Heart right ventricle (tissue), 16 donors: ENCODE measurements around the gene ANTXR1. TPM values are rescaled to one million over a fixed set of nuclear protein-coding genes. Genes with fewer than 3 reads are reported as not detected.

ENCODE experiments used
- ATAC-seq, 8 donors: fragments of 200-7000 bp; cut with Tn5 transposase; one replicate each; pipeline ENCODE4 v1.9.1; 2020; ENCODE audit warnings: mild to moderate bottlenecking in 8 of 8, moderate library complexity in 8 of 8, moderate number of reproducible peaks in 1 of 8
- DNase-seq, 2 donors: peaks; one replicate each; pipeline ENCODE4 v3.0.0-alpha.2; 2020
- H3K27ac ChIP-seq, 10 donors: fragments of 200-600 bp; sonication (generic) in 2 of 10; one replicate each; pipeline versions ENCODE4 v1.5.0 to v1.8.0; 2020 to 2022; ENCODE audit warnings: mild to moderate bottlenecking in 3 of 10
- H3K27me3 ChIP-seq, 7 donors: fragments of 200-600 bp; one replicate each; pipeline ENCODE4 v1.8.0; 2021 to 2022; ENCODE audit warnings: mild to moderate bottlenecking in 2 of 7
- H3K36me3 ChIP-seq, 9 donors: fragments of 200-600 bp; sonication (generic) in 1 of 9; one replicate each; pipeline versions ENCODE4 v1.5.0 to v1.8.0; 2020 to 2022; ENCODE audit warnings: mild to moderate bottlenecking in 2 of 9
- H3K4me1 ChIP-seq, 9 donors: fragments of 200-600 bp; sonication (generic) in 1 of 9; one replicate each; pipeline versions ENCODE4 v1.5.0 to v1.8.0; 2020 to 2022; ENCODE audit warnings: mild to moderate bottlenecking in 4 of 9
- H3K4me3 ChIP-seq, 10 donors: fragments of 200-600 bp; sonication (generic) in 2 of 10; one replicate each; pipeline versions ENCODE4 v1.5.0 to v1.8.0; 2020 to 2022; ENCODE audit warnings: mild to moderate bottlenecking in 7 of 10, moderate library complexity in 2 of 10
- H3K9me3 ChIP-seq, 11 donors: fragments of 200-600 bp in 10 of 11; sonication (generic) in 2 of 11; one replicate each; pipeline versions ENCODE4 v1.5.0 to v1.8.0; 2013 to 2022; ENCODE audit warnings: mild to moderate bottlenecking in 2 of 11, control low read depth in 1 of 11, moderate library complexity in 1 of 11
- WGBS, 2 donors: extraction: QIAGEN DNeasy Blood & Tissue Kit; methylation state at CpG; one replicate each; pipeline ENCODE4 v1.1.7; 2013; ENCODE audit warnings: inconsistent platforms in 1 of 2; 5-methylcytosine and 5-hydroxymethylcytosine counted together
- intact Hi-C, 10 donors: fragments of 100-400 bp; cut with DNase I; formaldehyde crosslinking; loops; one replicate each; pipeline versions ENCODE4 v1.11.1 to v1.14.2; 2022
- polyA plus RNA-seq, 2 donors: library from polyadenylated mRNA; stranded (reverse); fragments of 200-250 nt; gene quantifications; one replicate each; pipeline ENCODE4 v1.2.3, GENCODE V29; 2013
- total RNA-seq, 10 donors: library from RNA; stranded (reverse); fragmentation: NEBNext Ultra II Directional in 3 of 10; extraction: Animal tissue kit (Norgen Biotek cat#: 25700) in 3 of 10; gene quantifications; one replicate each; pipeline versions ENCODE4 v1.2.1 to v1.2.4, GENCODE V29; 2021 to 2023
- TF ChIP-seq, protein P1 (sequence below), 9 donors: fragments of 200-600 bp; sonication (generic) in 2 of 9; IDR thresholded peaks; one replicate each; pipeline versions ENCODE4 v1.5.0 to v1.8.0; 2021 to 2022; ENCODE audit warnings: antibody characterized with exemption in 9 of 9, mild to moderate bottlenecking in 5 of 9, moderate library complexity in 1 of 9
- donor health status: Arrhythmogenic right ventricular cardiomyopathy.
- donor health status: ischemic (EF 13 %, LVEDD 7.1; RV severe dilation, severe dysfunction).
- donor health status: healthy with polysubstance abuse.
- donor health status: DM: no; HTN: yes; CAD: no.
- donor health status: DM: no; HTN: no; CAD: no.
- donor health status: ischemic (EF 25% LVEDD 6.9; RV normal size, moderate dysfunction).
- donor health status: ischemic (EF 25% LVEDD 5.7; RV mildly dilated, moderate dysfunction).
- donor health status: healthy.
- donor health status: DM: yes; HTN: yes; CAD: no.
- donor health status: Ischemic cardiomyopathy.
- donor health status: ischemic (EF 35%, LVEDD 5.7; RV mildly dilated, moderate dysfunction).
- donor health status: nonischemic (EF 11% LVEDD 7.7; RV severe dilation, severe dysfunction).
- donor health status: DM: yes; HTN: yes; CAD: no.
- donor health status: PGD.
- donor health status: ischemic (EF 29% LVEDD 5.4; RV normal size, mild dysfunction).
- donor health status: nonischemic (EF 23%, LVEDD 6.1; RV moderate dilation, normal function).

ANTXR1 gene
- total and polyA plus RNA-seq, 12 donors, result 8.9 to 33.1 (median 24.1) TPM

DNA sequence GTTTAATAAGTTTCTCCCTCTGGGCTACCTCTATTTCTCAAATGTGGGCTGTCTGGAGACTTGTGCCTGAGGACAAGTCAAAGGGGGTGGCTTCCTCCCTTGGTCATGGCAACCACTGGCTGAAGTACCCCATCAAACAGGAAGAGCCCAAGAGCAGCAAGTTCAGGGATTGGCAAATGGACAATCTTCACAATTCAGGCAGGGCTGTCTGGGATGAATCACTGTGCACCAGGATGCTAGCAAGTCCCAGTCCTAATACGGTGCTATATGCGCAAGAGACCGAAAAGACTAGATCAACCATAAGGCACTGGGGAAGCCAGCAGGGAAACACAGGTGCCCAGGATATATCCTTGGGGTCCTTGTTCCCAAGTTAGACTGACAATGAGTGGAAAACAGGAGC is 75.5 kb downstream of the ANTXR1 start:
- Histone ChIP-seq H3K4me1 (peaks cover 0 to 56% (median 11%) of the 10 kb centered on the region in 9 donors), H3K36me3 (peaks cover 0 to 25% (median 0%) of the 10 kb centered on the region in 9 donors), H3K27me3 (no peaks in the 10 kb centered on the region), H3K9me3 (no peaks in the 10 kb centered on the region), H3K27ac (peak overlapping the region in 4 of 10 donors; percentile 17 to 84 (median 27)), H3K4me3 (no peak overlapping the region)
- WGBS, 2 donors, result 98 to 99% methylated on average over 3 of the region's 3 CpGs
- DNase-seq, result no peak
- intact Hi-C loops, result no loop called here
- ATAC-seq, result peak in 1 of 8 donors; percentile 45
- TF ChIP-seq, protein P1, sequence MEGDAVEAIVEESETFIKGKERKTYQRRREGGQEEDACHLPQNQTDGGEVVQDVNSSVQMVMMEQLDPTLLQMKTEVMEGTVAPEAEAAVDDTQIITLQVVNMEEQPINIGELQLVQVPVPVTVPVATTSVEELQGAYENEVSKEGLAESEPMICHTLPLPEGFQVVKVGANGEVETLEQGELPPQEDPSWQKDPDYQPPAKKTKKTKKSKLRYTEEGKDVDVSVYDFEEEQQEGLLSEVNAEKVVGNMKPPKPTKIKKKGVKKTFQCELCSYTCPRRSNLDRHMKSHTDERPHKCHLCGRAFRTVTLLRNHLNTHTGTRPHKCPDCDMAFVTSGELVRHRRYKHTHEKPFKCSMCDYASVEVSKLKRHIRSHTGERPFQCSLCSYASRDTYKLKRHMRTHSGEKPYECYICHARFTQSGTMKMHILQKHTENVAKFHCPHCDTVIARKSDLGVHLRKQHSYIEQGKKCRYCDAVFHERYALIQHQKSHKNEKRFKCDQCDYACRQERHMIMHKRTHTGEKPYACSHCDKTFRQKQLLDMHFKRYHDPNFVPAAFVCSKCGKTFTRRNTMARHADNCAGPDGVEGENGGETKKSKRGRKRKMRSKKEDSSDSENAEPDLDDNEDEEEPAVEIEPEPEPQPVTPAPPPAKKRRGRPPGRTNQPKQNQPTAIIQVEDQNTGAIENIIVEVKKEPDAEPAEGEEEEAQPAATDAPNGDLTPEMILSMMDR (IDR thresholded peaks at IDR 0.05), result no peak

GRCh38 chr2:69089266-69089665 is 76.3 kb downstream of the ANTXR1 start:
- 85 to 87% methylated on average over 3 of the region's 3 CpGs for WGBS, 2 donors
- intact Hi-C loops, result no loop called here
- peak in 4 of 8 donors; percentile 18 to 47 (median 30) for ATAC-seq
- Histone ChIP-seq H3K4me1 (peaks cover 0 to 50% (median 5%) of the 10 kb centered on the region in 9 donors), H3K27me3 (no peaks in the 10 kb centered on the region), H3K36me3 (peaks cover 0 to 32% (median 0%) of the 10 kb centered on the region in 9 donors), H3K27ac (peak overlapping the region in 1 of 10 donors; percentile 84), H3K9me3 (no peaks in the 10 kb centered on the region), H3K4me3 (no peak overlapping the region)
- DNase-seq, result no peak
- TF ChIP-seq, protein P1 (IDR thresholded peaks at IDR 0.05), result no peak

- intact Hi-C loops, result loop anchor here in 1 of 10 donors (10.0 kb wide), 1 partner anchor 145 kb away; no protein-coding TSS in a partner anchor
- DNase-seq (no peak), ATAC-seq (peak in 4 of 8 donors; percentile 42 to 59 (median 47))
- 88 to 96% methylated on average over 1 of the region's 1 CpG for WGBS, 2 donors
- H3K27ac ChIP-seq, result peak overlapping the region in 2 of 10 donors; percentile 37 to 84
- TF ChIP-seq, protein P1 (IDR thresholded peaks at IDR 0.05), result no peak
- no peaks in the 10 kb centered on the region for H3K27me3 ChIP-seq
- H3K36me3 ChIP-seq, result peaks cover 0 to 35% (median 0%) of the 10 kb centered on the region in 9 donors
- no peak overlapping the region for H3K4me3 ChIP-seq
- H3K4me1 ChIP-seq, result peaks cover 0 to 56% (median 5%) of the 10 kb centered on the region in 9 donors
- H3K9me3 ChIP-seq, result no peaks in the 10 kb centered on the region
Observed at GRCh38 chr2:69089998-69090397, 77.0 kb downstream of the ANTXR1 start.

DNA sequence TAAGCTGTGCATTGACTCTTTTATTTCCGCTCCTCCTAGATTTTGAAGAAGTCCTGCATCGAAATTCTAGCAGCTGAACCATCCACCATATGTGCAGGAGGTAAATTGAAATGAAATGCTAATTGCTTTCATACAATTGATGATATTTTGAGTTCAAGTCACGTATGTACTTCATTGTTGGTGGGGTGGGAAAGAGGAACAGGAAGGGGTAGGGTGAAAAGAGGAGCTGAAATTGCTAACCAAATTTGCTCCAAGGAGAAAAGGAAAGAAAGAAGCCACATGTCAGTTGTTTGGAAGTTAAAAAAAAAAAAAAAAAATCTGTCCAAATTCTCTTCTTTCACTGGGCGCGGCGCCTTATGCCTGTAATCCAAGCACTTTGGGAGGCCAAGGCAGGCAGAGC is 77.8 kb downstream of the ANTXR1 start:
- Histone ChIP-seq H3K9me3 (no peaks in the 10 kb centered on the region), H3K27ac (peak overlapping the region in 1 of 10 donors; percentile 84), H3K4me3 (no peak overlapping the region), H3K4me1 (peaks cover 0 to 58% (median 8%) of the 10 kb centered on the region in 9 donors), H3K27me3 (no peaks in the 10 kb centered on the region), H3K36me3 (peaks cover 0 to 35% (median 0%) of the 10 kb centered on the region in 9 donors)
- no peak for DNase-seq
- ATAC-seq, result no peak
- intact Hi-C loops, result loop anchor here in 1 of 10 donors (10.0 kb wide), 1 partner anchor 146 kb away; no protein-coding TSS in a partner anchor
- 94 to 97% methylated on average over 6 of the region's 6 CpGs for WGBS, 2 donors
- TF ChIP-seq, protein P1 (IDR thresholded peaks at IDR 0.05), result no peak
